Activated CD4-positive, alpha-beta T cell treated with anti-CD3 and anti-CD28 coated beads for 24 hours (primary cell): Measurements from ENCODE around the gene ALK.
"Not testable (repeated sequence)": the region's sequence is repeated elsewhere in the genome, so short reads cannot be mapped to it uniquely, and the experiment has no call there.

Experiments used
- DNase-seq, 2 donors: peaks; one replicate each; pipeline ENCODE4 v3.0.0-alpha.2; 2020; ENCODE audit warnings: low read depth in 2 of 2

ALK gene

GRCh38 chr2:29755829-29756228 is 165.6 kb downstream of the ALK start:
- no peak for DNase-seq

- no peak for DNase-seq
Measured at GRCh38 chr2:29755233-29755632, 166.2 kb downstream of the ALK start.

GRCh38 chr2:29753671-29754444 is 167.5 kb downstream of the ALK start:
- DNase-seq: no peak

GRCh38 chr2:29751390-29751789 is 170.0 kb downstream of the ALK start:
- DNase-seq: no peak

GRCh38 chr2:29750463-29750862 is 170.9 kb downstream of the ALK start:
- not testable (repeated sequence) for DNase-seq

GRCh38 chr2:29749843-29750242 is 171.5 kb downstream of the ALK start:
- no peak for DNase-seq

- DNase-seq: no peak
Measured at GRCh38 chr2:29749041-29749440, 172.3 kb downstream of the ALK start.

- no peak for DNase-seq
Measured at GRCh38 chr2:29747786-29748470, 173.5 kb downstream of the ALK start.

- DNase-seq: no peak
Measured at GRCh38 chr2:29744976-29745375, 176.4 kb downstream of the ALK start.

GRCh38 chr2:29743516-29743915 is 177.9 kb downstream of the ALK start:
- DNase-seq: no peak

- no peak for DNase-seq
Measured at GRCh38 chr2:29742656-29743055, 178.7 kb downstream of the ALK start.

GRCh38 chr2:29741132-29741531 is 180.3 kb downstream of the ALK start:
- DNase-seq: no peak

- DNase-seq: no peak
Measured at GRCh38 chr2:29733965-29734364, 187.4 kb downstream of the ALK start.

GRCh38 chr2:29733213-29733612 is 188.2 kb downstream of the ALK start:
- DNase-seq: no peak

- no peak for DNase-seq
Measured at GRCh38 chr2:29731948-29732347, 189.4 kb downstream of the ALK start.

- DNase-seq: no peak
Measured at GRCh38 chr2:29729932-29730331, 191.5 kb downstream of the ALK start.

GRCh38 chr2:29729401-29729800 is 192.0 kb downstream of the ALK start:
- DNase-seq: no peak

- no peak for DNase-seq
Measured at GRCh38 chr2:29726976-29727375, 194.4 kb downstream of the ALK start.

- DNase-seq: no peak
Measured at GRCh38 chr2:29725610-29726009, 195.8 kb downstream of the ALK start.

GRCh38 chr2:29724282-29724681 is 197.1 kb downstream of the ALK start:
- DNase-seq: no peak

- no peak for DNase-seq
Measured at GRCh38 chr2:29723255-29724001, 198.0 kb downstream of the ALK start.

GRCh38 chr2:29719639-29720038 is 201.7 kb downstream of the ALK start:
- no peak for DNase-seq
